Right lobe of liver (tissue), 6 donors: ENCODE measurements around the gene OSCAR. TPM values are rescaled to one million over a fixed set of nuclear protein-coding genes. Genes with fewer than 3 reads are reported as not detected.

Source experiments
- ATAC-seq, 4 donors: fragments of 200-7000 bp; cut with Tn5 transposase; one replicate each; pipeline ENCODE4 v1.9.1; 2020; ENCODE audit warnings: mild to moderate bottlenecking in 4 of 4, moderate library complexity in 4 of 4
- DNase-seq, 3 donors: peaks; one replicate each; pipeline ENCODE4 v3.0.0-alpha.2; 2020
- H3K27ac ChIP-seq, 3 donors: fragments of 200-600 bp; one replicate each; pipeline ENCODE4 v1.8.0; 2022
- H3K27me3 ChIP-seq, 2 donors: fragments of 200-600 bp; one replicate each; pipeline ENCODE4 v1.8.0; 2022
- H3K36me3 ChIP-seq, 4 donors: fragments of 200-600 bp; sonication (generic) in 1 of 4; one replicate each; pipeline versions ENCODE4 v1.5.1 to v1.8.0; 2017 to 2022; ENCODE audit warnings: control low read depth in 1 of 4
- H3K4me1 ChIP-seq, 4 donors: fragments of 200-600 bp; sonication (generic) in 1 of 4; one replicate each; pipeline versions ENCODE4 v1.5.1 to v1.8.0; 2017 to 2022; ENCODE audit warnings: control low read depth in 1 of 4
- H3K4me3 ChIP-seq, 3 donors: fragments of 200-600 bp; one replicate each; pipeline ENCODE4 v1.8.0; 2022
- H3K9me3 ChIP-seq, 4 donors: fragments of 200-600 bp; sonication (generic) in 1 of 4; one replicate each; pipeline versions ENCODE4 v1.5.1 to v1.8.0; 2017 to 2022; ENCODE audit warnings: control low read depth in 1 of 4
- CTCF ChIP-seq, 4 donors: fragments of 200-600 bp in 3 of 4; fragments of 450-650 bp in 1 of 4; IDR thresholded peaks; one replicate each; pipeline versions ENCODE4 v1.5.1 to v1.8.0; 2016 to 2022; ENCODE audit warnings: antibody characterized with exemption in 4 of 4, mild to moderate bottlenecking in 2 of 4
- POLR2A ChIP-seq: fragments of 450-650 bp; IDR thresholded peaks from one replicate; pipeline ENCODE4 v1.6.1; 2017; ENCODE audit warnings: antibody characterized with exemption, mild to moderate bottlenecking
- WGBS: methylation state at CpG from one replicate; pipeline ENCODE4 v1.1.6; 2018; ENCODE audit warnings: low coverage, low lambda C conversion rate; ENCODE audit not compliant: insufficient coverage; ENCODE audit errors: missing lambda C conversion rate; 5-methylcytosine and 5-hydroxymethylcytosine counted together
- intact Hi-C, 2 donors: fragments of 100-400 bp; cut with DNase I; formaldehyde crosslinking; loops; one replicate each; pipeline versions ENCODE4 v1.11.2 to v1.14.1; 2022
- long read RNA-seq: library from polyadenylated mRNA; unstranded; transcript quantifications from one replicate; pipeline ENCODE4 v2.0.0, GENCODE V29; 2019
- total RNA-seq, 6 experiments: library from RNA; depleted of rRNA in 2 of 6; stranded (reverse); fragments of >200 nt in 2 of 6; fragmentation: NEBNext Ultra II Directional in 3 of 6; extraction: Animal tissue kit (Norgen Biotek cat#: 25700) in 3 of 6; gene quantifications; one replicate each; pipeline versions ENCODE4 v1.1.0 to v1.2.4, GENCODE V29; 2016 to 2023
- donor health status: DM: no; HTN: yes; CAD: no.
- donor health status: DM: no; HTN: no; CAD: no.
- donor health status: DM: no; HTN: no; CAD: no.
- donor health status: DM: no; HTN: yes; CAD: no.
- donor health status: DM: no; HTN: yes; CAD: no.

The OSCAR gene, protein sequence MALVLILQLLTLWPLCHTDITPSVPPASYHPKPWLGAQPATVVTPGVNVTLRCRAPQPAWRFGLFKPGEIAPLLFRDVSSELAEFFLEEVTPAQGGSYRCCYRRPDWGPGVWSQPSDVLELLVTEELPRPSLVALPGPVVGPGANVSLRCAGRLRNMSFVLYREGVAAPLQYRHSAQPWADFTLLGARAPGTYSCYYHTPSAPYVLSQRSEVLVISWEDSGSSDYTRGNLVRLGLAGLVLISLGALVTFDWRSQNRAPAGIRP
- 1 to 10 TPM in 3 of 6 experiments, under 1 TPM in 3; 0.53 to 2.6 (median 1.0) TPM for total RNA-seq
- long read RNA-seq: 0 reads

GRCh38 chr19:54100561-54100960, at the start of gene OSCAR:
TSS of gene OSCAR (minus strand) at chr19:54100803. CDS start at chr19:54100792, 11 bp downstream.
- Histone ChIP-seq H3K4me1 (peaks cover 0 to 6% (median 0%) of the 10 kb centered on the region in 4 donors), H3K9me3 (no peaks in the 10 kb centered on the region), H3K36me3 (no peaks in the 10 kb centered on the region), H3K27ac (no peak within 1 kb of the TSS), H3K27me3 (no peaks in the 10 kb centered on the region), H3K4me3 (no peak within 1 kb of the TSS)
- 55% methylated on average over 3 of the region's 5 CpGs for WGBS
- TF ChIP-seq POLR2A: no peak
- no peak for TF ChIP-seq CTCF (IDR thresholded peaks at IDR 0.05)
- ATAC-seq (peak in 2 of 4 donors; percentile 7 to 29), DNase-seq (no peak)
- intact Hi-C loops: no loop called here

- H3K36me3 ChIP-seq: peaks cover 19 to 94% (median 49%) of the 10 kb centered on the region in 4 donors
- H3K4me3 ChIP-seq: no peak overlapping the region
- DNase-seq: no peak
- WGBS: 87% methylated on average over 10 of the region's 12 CpGs
- no peak overlapping the region for H3K27ac ChIP-seq
- no peak for ATAC-seq
- TF ChIP-seq CTCF (IDR thresholded peaks at IDR 0.05): no peak
- no peak for TF ChIP-seq POLR2A
- H3K9me3 ChIP-seq: no peaks in the 10 kb centered on the region
- no peaks in the 10 kb centered on the region for H3K4me1 ChIP-seq
- intact Hi-C loops: no loop called here
- no peaks in the 10 kb centered on the region for H3K27me3 ChIP-seq
These were observed 48.6 kb upstream of the OSCAR start for GRCh38 chr19:54149021-54149812.

DNA sequence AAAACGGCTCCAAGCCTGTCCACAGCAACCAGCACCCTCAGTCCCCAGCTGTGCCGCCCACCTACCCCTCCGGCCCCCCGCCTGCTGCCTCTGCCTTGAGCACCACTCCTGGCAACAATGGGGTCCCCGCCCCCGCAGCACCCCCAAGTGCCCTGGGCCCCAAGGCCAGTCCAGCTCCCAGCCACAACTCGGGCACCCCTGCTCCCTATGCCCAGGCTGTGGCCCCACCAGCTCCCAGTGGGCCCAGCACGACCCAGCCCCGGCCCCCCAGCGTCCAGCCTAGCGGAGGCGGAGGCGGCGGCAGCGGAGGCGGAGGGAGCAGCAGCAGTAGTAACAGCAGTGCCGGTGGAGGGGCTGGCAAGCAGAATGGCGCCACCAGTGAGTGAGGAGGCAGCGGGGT, 47.6 kb upstream of the OSCAR start:
- no peak overlapping the region for H3K27ac ChIP-seq

GRCh38 chr19:54147676-54148075, 47.1 kb upstream of the OSCAR start:
- no peaks in the 10 kb centered on the region for H3K4me1 ChIP-seq
- no peak overlapping the region for H3K4me3 ChIP-seq
- no peak overlapping the region for H3K27ac ChIP-seq
- intact Hi-C loops: no loop called here
- DNase-seq (no peak), ATAC-seq (no peak)
- no peak for TF ChIP-seq CTCF (IDR thresholded peaks at IDR 0.05)
- TF ChIP-seq POLR2A: no peak
- no peaks in the 10 kb centered on the region for H3K9me3 ChIP-seq
- H3K27me3 ChIP-seq: no peaks in the 10 kb centered on the region
- 65% methylated on average over 3 of the region's 3 CpGs for WGBS
- peaks cover 19 to 94% (median 53%) of the 10 kb centered on the region in 4 donors for H3K36me3 ChIP-seq

More for the DNA sequence above, 47.6 kb upstream of the OSCAR start:
- WGBS: 95% methylated on average over 4 of the region's 19 CpGs
- Histone ChIP-seq H3K4me3 (no peak overlapping the region), H3K4me1 (no peaks in the 10 kb centered on the region), H3K36me3 (peaks cover 19 to 94% (median 52%) of the 10 kb centered on the region in 4 donors), H3K9me3 (no peaks in the 10 kb centered on the region), H3K27me3 (no peaks in the 10 kb centered on the region)
- TF ChIP-seq POLR2A (no peak), CTCF (IDR thresholded peaks at IDR 0.05) (no peak)
- DNase-seq: no peak
- no peak for ATAC-seq
- intact Hi-C loops: no loop called here
